ENCODE measurements around the gene IFNA10.
"Not testable (repeated sequence)": the region's sequence is repeated elsewhere in the genome, so short reads cannot be mapped to it uniquely, and the experiment has no call there.

The IFNA10 gene

GRCh38 chr9:21207043-21207442 is at the start of gene IFNA10:
IFNA10 (minus strand) TSS chr9:21207143; CDS start chr9:21207097, 46 bp downstream.
- DNase-seq, result not testable (repeated sequence)

GRCh38 chr9:21255538-21256212 is 48.7 kb upstream of the IFNA10 start:
- DNase-seq, result no peak

GRCh38 chr9:21252721-21253547 is 46.0 kb upstream of the IFNA10 start:
- DNase-seq, result no peak

GRCh38 chr9:21251638-21252037 is 44.7 kb upstream of the IFNA10 start:
- no peak for DNase-seq

GRCh38 chr9:21251190-21251589 is 44.2 kb upstream of the IFNA10 start:
- DNase-seq, result no peak

GRCh38 chr9:21244836-21245235 is 37.9 kb upstream of the IFNA10 start:
- no peak for DNase-seq

- no peak for DNase-seq
These were observed 33.0 kb upstream of the IFNA10 start, which contains the start of gene IFNA14 for GRCh38 chr9:21239911-21240310. IFNA14 (minus strand) TSS chr9:21240005; CDS start chr9:21239935, 70 bp downstream.

GRCh38 chr9:21236360-21236714 is 29.4 kb upstream of the IFNA10 start:
- not testable (repeated sequence) for DNase-seq

GRCh38 chr9:21235468-21236359 is 28.8 kb upstream of the IFNA10 start:
- not testable (repeated sequence) for DNase-seq

- DNase-seq, result no peak
These were observed 27.3 kb upstream of the IFNA10 start for GRCh38 chr9:21234153-21234687.

- no peak for DNase-seq
These were observed 26.3 kb upstream of the IFNA10 start for GRCh38 chr9:21233258-21233657.

GRCh38 chr9:21228122-21228521 is 21.2 kb upstream of the IFNA10 start, which contains the start of gene IFNA17:
IFNA17 (minus strand) TSS chr9:21228222; CDS start chr9:21228173, 49 bp downstream.
- DNase-seq, result no peak

GRCh38 chr9:21217211-21217610 is 10.3 kb upstream of the IFNA10 start, which contains the start of gene IFNA16:
IFNA16 (minus strand) TSS chr9:21217311; CDS start chr9:21217305, 6 bp downstream.
- not testable (repeated sequence) for DNase-seq

GRCh38 chr9:21213411-21214326 is 6.7 kb upstream of the IFNA10 start:
- not testable (repeated sequence) for DNase-seq

- not testable (repeated sequence) for DNase-seq
These were observed 5.2 kb upstream of the IFNA10 start for GRCh38 chr9:21212160-21212559.

- not testable (repeated sequence) for DNase-seq
These were observed 3.8 kb upstream of the IFNA10 start for GRCh38 chr9:21210782-21211181.

- DNase-seq, result no peak
These were observed 3.4 kb upstream of the IFNA10 start for GRCh38 chr9:21210311-21210710.

- DNase-seq, result no peak
These were observed 1.7 kb downstream of the IFNA10 start for GRCh38 chr9:21205204-21205603.

- not testable (repeated sequence) for DNase-seq
These were observed 4.8 kb downstream of the IFNA10 start, which contains the start of gene IFNA7 for GRCh38 chr9:21202105-21202504. IFNA7 (minus strand) TSS chr9:21202205; CDS start chr9:21202165, 40 bp downstream.

GRCh38 chr9:21194867-21195776 is 11.8 kb downstream of the IFNA10 start:
- DNase-seq, result not testable (repeated sequence)

Measured in NCI-H2029 treated with DMSO at 0.1 percent for 48 hours (cell line).